ENCODE results near the gene PARP15. TPM values are rescaled to one million over a fixed set of nuclear protein-coding genes. Genes with fewer than 3 reads are reported as not detected.
A peak's percentile ranks its signal among the peaks of the same experiment; 100 is the strongest.

Gene PARP15
- total RNA-seq, 1 experiment from 2014 or later, result 0.12 TPM

DNA sequence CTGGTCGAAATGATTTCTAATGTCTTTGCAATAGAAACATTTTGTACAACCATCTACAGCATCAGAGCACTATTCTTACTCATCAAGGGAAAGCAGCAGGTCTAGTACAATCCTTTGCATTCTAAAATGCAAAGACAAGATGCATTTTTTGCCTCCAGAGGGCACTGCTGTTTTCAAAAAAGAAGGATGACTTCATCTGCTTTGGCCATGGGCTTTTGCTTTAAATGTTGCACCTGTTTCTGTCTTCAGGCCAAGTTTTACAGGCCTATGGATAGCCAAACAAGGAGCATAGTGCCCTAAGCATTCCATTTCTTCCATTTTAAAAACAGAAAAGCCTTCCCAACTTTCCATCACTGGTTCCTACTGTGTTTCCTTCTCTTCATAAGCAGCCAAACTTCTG, 16.8 kb upstream of the PARP15 start:
- DNase-seq (ENCODE audit: low read depth, low spot score), result peak; percentile 51
- Histone ChIP-seq H2AFZ (ENCODE audit: low read depth, low read length, poor library complexity, severe bottlenecking) (no peak overlapping the region), H3K4me1 (ENCODE audit: control insufficient read depth in 1 of 2, insufficient read depth in 2 of 2, low read length in 2 of 2) (peaks cover 8 to 17% of the 10 kb centered on the region in 2 experiments), H3K4me2 (ENCODE audit: low read length) (no peak overlapping the region), H3K27me3 (ENCODE audit: insufficient read depth, low read length) (no peaks in the 10 kb centered on the region), H3K79me2 (ENCODE audit: insufficient read depth, low read length) (0 out of 2 replicates have a peak, but pooled peaks cover 4% of the 10 kb centered on the region), H3K36me3 (ENCODE audit: control insufficient read depth in 1 of 2, insufficient read depth in 2 of 2, low read length in 2 of 2) (0 out of 4 replicates have a peak, but pooled peaks cover 0 to under 1% of the 10 kb centered on the region in 2 experiments), H3K27ac (ENCODE audit: low read depth, low read length) (no peak overlapping the region), H3K4me3 (replicated peaks in 1 of 2; ENCODE audit: low read depth in 1 of 2, low read length in 2 of 2) (no peak overlapping the region), H3K9me2 (ENCODE audit: insufficient read depth) (no peaks in the 10 kb centered on the region), H3K9me3 (ENCODE audit: control insufficient read depth in 1 of 2, insufficient read depth in 1 of 2, low read depth in 1 of 2, low read length in 2 of 2) (no peaks in the 10 kb centered on the region), H3K9ac (ENCODE audit: low read length) (no peak overlapping the region), H4K20me1 (ENCODE audit: insufficient read depth) (no peaks in the 10 kb centered on the region)
- intact Hi-C loops (cut with micrococcal nuclease), result loop anchor here (1.0 to 5.0 kb wide), 2 partner anchors 103 to 119 kb away; no protein-coding TSS in a partner anchor
- POLR2A ChIA-PET, result interaction anchor here (2.0 kb wide), 1 partner anchor 118 kb away, joined by 6 read pairs; no protein-coding TSS in a partner anchor
- TF ChIP-seq RAD21 (IDR thresholded peaks at IDR 0.05; ENCODE audit: low read depth) (peak; percentile 89), EGR1 (IDR thresholded peaks at IDR 0.05; ENCODE audit: low read depth) (no peak), CTCF (IDR thresholded peaks at IDR 0.05 in 2 of 3, conservative IDR thresholded peaks at IDR 0.05 in 1 of 3; ENCODE audit: borderline replicate concordance in 1 of 3, insufficient read depth in 1 of 3, low read depth in 2 of 3, low read length in 2 of 3) (peak; percentile 58 to 78 (median 61))
- peak; percentile 43; the same call in 1 of the 2 replicates for ATAC-seq
- RAD21 ChIA-PET (ENCODE audit: low non-redundant PET in 1 of 2, low total read pairs in 2 of 2, uncharacterized antibody in 2 of 2, unreplicated experiment in 2 of 2), result no interaction called here
- BruUV-seq (replicated peaks), result no TSS peak
- CTCF ChIA-PET, result interaction anchor here (0.9 kb wide), 1 partner anchor 119 kb away, joined by 8 read pairs; no protein-coding TSS in a partner anchor

- Histone ChIP-seq H3K4me3 (replicated peaks in 1 of 2; ENCODE audit: low read depth in 1 of 2, low read length in 2 of 2) (peak overlapping the region; percentile 60 to 81), H3K9me3 (ENCODE audit: control insufficient read depth in 1 of 2, insufficient read depth in 1 of 2, low read depth in 1 of 2, low read length in 2 of 2) (no peaks in the 10 kb centered on the region), H3K9ac (ENCODE audit: low read length) (peak overlapping the region; percentile 81), H3K36me3 (ENCODE audit: control insufficient read depth in 1 of 2, insufficient read depth in 2 of 2, low read length in 2 of 2) (0 out of 4 replicates have a peak, but pooled peaks cover 0 to 3% of the 10 kb centered on the region in 2 experiments), H3K27me3 (ENCODE audit: insufficient read depth, low read length) (no peaks in the 10 kb centered on the region), H3K9me2 (ENCODE audit: insufficient read depth) (no peaks in the 10 kb centered on the region), H3K79me2 (ENCODE audit: insufficient read depth, low read length) (0 out of 2 replicates have a peak, but pooled peaks cover 4% of the 10 kb centered on the region), H3K4me1 (ENCODE audit: control insufficient read depth in 1 of 2, insufficient read depth in 2 of 2, low read length in 2 of 2) (peaks cover 8 to 17% of the 10 kb centered on the region in 2 experiments), H2AFZ (ENCODE audit: low read depth, low read length, poor library complexity, severe bottlenecking) (no peak overlapping the region), H4K20me1 (ENCODE audit: insufficient read depth) (no peaks in the 10 kb centered on the region), H3K4me2 (ENCODE audit: low read length) (peak overlapping the region; percentile 97), H3K27ac (ENCODE audit: low read depth, low read length) (peak overlapping the region; percentile 72; the same call in 1 of the 2 replicates)
- DNase-seq (ENCODE audit: low read depth, low spot score), result no peak
- no peak for ATAC-seq
- no TSS peak for BruUV-seq (replicated peaks)
- intact Hi-C loops (cut with micrococcal nuclease), result loop anchor here (5.0 kb wide), 1 partner anchor 106 kb away; no protein-coding TSS in a partner anchor
- TF ChIP-seq SIN3A (IDR thresholded peaks at IDR 0.05; ENCODE audit: low read depth) (no peak), POLR2AphosphoS5 (IDR thresholded peaks at IDR 0.05; ENCODE audit: low read depth, low read length) (no peak), POLR2A (IDR thresholded peaks at IDR 0.05; ENCODE audit: borderline replicate concordance, extremely low read depth, insufficient read depth, insufficient read length) (no peak), ELF1 (IDR thresholded peaks at IDR 0.05; ENCODE audit: borderline replicate concordance, low read depth) (no peak), ZBTB33 (IDR thresholded peaks at IDR 0.05; ENCODE audit: extremely low read depth, insufficient replicate concordance, low read length) (no peak)
- ChIA-PET RAD21 (ENCODE audit: low non-redundant PET in 1 of 2, low total read pairs in 2 of 2, uncharacterized antibody in 2 of 2, unreplicated experiment in 2 of 2) (no interaction called here), CTCF (no interaction called here), POLR2A (no interaction called here)
These were observed 14.3 kb upstream of the PARP15 start for GRCh38 chr3:122562923-122563716.
